Stimulated activated memory B cell treated with anti-CD40 and anti-IgM and Interleukin-4, amounts not matched to agents 10 μg/mL and 1 μg/mL and 100 μg/mL, for 72 hours (primary cell): ENCODE measurements around the gene YIF1A.

Source experiments
- ATAC-seq: fragments of 150-1000 bp; cut with Tn5 transposase; 2 replicates; pipeline ENCODE4 v1.10.0; 2021
- H3K27ac Mint-ChIP-seq: one replicate; pipeline ENCODE4 v1.8.0; 2022; ENCODE audit warnings: mild to moderate bottlenecking, mixed read lengths
- H3K27me3 Mint-ChIP-seq: one replicate; pipeline ENCODE4 v1.8.0; 2022; ENCODE audit warnings: mixed read lengths
- H3K36me3 Mint-ChIP-seq: one replicate; pipeline ENCODE4 v1.8.0; 2022; ENCODE audit warnings: mixed read lengths
- H3K4me1 Mint-ChIP-seq: one replicate; pipeline ENCODE4 v1.8.0; 2022; ENCODE audit warnings: mixed read lengths
- H3K4me3 Mint-ChIP-seq: one replicate; pipeline ENCODE4 v1.8.0; 2022; ENCODE audit warnings: mild to moderate bottlenecking, moderate library complexity, mixed read lengths
- H3K9me3 Mint-ChIP-seq: one replicate; pipeline ENCODE4 v1.8.0; 2022; ENCODE audit warnings: mixed read lengths

YIF1A gene

GRCh38 chr11:66239998-66240780 lies 48.8 kb downstream of the YIF1A start:
- Mint-ChIP-seq H3K27ac (peak overlapping the region; percentile 35), H3K27me3 (no peaks in the 10 kb centered on the region)

GRCh38 chr11:66239511-66239910 lies 49.4 kb downstream of the YIF1A start:
- Mint-ChIP-seq H3K4me1 (no peaks in the 10 kb centered on the region), H3K27me3 (no peaks in the 10 kb centered on the region), H3K36me3 (peaks cover 63% of the 10 kb centered on the region), H3K9me3 (no peaks in the 10 kb centered on the region), H3K4me3 (no peak overlapping the region), H3K27ac (peak overlapping the region; percentile 35)
- ATAC-seq, result no peak

More at GRCh38 chr11:66239998-66240780, 48.8 kb downstream of the YIF1A start:
- Mint-ChIP-seq H3K36me3 (peaks cover 60% of the 10 kb centered on the region), H3K9me3 (no peaks in the 10 kb centered on the region), H3K4me1 (no peaks in the 10 kb centered on the region), H3K4me3 (no peak overlapping the region)
- ATAC-seq, result no peak

- no peaks in the 10 kb centered on the region for H3K4me1 Mint-ChIP-seq
- H3K36me3 Mint-ChIP-seq, result peaks cover 63% of the 10 kb centered on the region
- H3K27me3 Mint-ChIP-seq, result no peaks in the 10 kb centered on the region
- H3K9me3 Mint-ChIP-seq, result no peaks in the 10 kb centered on the region
- H3K4me3 Mint-ChIP-seq, result no peak overlapping the region
- H3K27ac Mint-ChIP-seq, result no peak overlapping the region
- ATAC-seq, result no peak
These were observed 50.0 kb downstream of the YIF1A start for GRCh38 chr11:66238786-66239413.

GRCh38 chr11:66237867-66238266 lies 51.1 kb downstream of the YIF1A start:
- H3K4me1 Mint-ChIP-seq, result no peaks in the 10 kb centered on the region
- peak overlapping the region; percentile 17 for H3K27ac Mint-ChIP-seq
- H3K9me3 Mint-ChIP-seq, result no peaks in the 10 kb centered on the region
- H3K36me3 Mint-ChIP-seq, result peaks cover 66% of the 10 kb centered on the region
- no peaks in the 10 kb centered on the region for H3K27me3 Mint-ChIP-seq
- no peak overlapping the region for H3K4me3 Mint-ChIP-seq
- ATAC-seq, result no peak

GRCh38 chr11:66235141-66235540 lies 53.8 kb downstream of the YIF1A start:
- Mint-ChIP-seq H3K27me3 (no peaks in the 10 kb centered on the region), H3K4me1 (no peaks in the 10 kb centered on the region), H3K4me3 (no peak overlapping the region), H3K27ac (no peak overlapping the region), H3K36me3 (peaks cover 58% of the 10 kb centered on the region), H3K9me3 (no peaks in the 10 kb centered on the region)
- no peak for ATAC-seq
